ENCODE data around the gene RELN. TPM values are rescaled to one million over a fixed set of nuclear protein-coding genes. Genes with fewer than 3 reads are reported as not detected.

RELN gene
- total RNA-seq, 2 experiments from 2014 or later = not detected

GRCh38 chr7:103680161-103681144 is 309.0 kb downstream of the RELN start:
- Mint-ChIP-seq H3K36me3 (ENCODE audit: low read depth) (no peaks in the 10 kb centered on the region), H3K27ac (no peak overlapping the region), H3K4me1 (no peaks in the 10 kb centered on the region), H3K27me3 (peaks cover 3% of the 10 kb centered on the region), H3K4me3 (no peak overlapping the region), H3K9me3 (ENCODE audit: low read depth) (no peaks in the 10 kb centered on the region)
- ChIA-PET CTCF (interaction anchor here (0.5 to 0.7 kb wide), 3 partner anchors 16 to 136 kb away, joined by 3 to 4 read pairs (median 3); no protein-coding TSS in a partner anchor), POLR2A (interaction anchor here (0.6 kb wide), 1 partner anchor 56 kb away, joined by 3 read pairs; no protein-coding TSS in a partner anchor)
- DNase-seq = no peak
- ATAC-seq = no peak
- intact Hi-C loops (cut with DNase I, micrococcal nuclease) = no loop called here

- Mint-ChIP-seq H3K9me3 (ENCODE audit: low read depth) (no peaks in the 10 kb centered on the region), H3K4me1 (no peaks in the 10 kb centered on the region), H3K36me3 (ENCODE audit: low read depth) (no peaks in the 10 kb centered on the region), H3K4me3 (no peak overlapping the region), H3K27me3 (peaks cover 6% of the 10 kb centered on the region), H3K27ac (no peak overlapping the region)
- intact Hi-C loops (cut with DNase I, micrococcal nuclease) = no loop called here
- CTCF ChIA-PET = interaction anchor here (0.5 to 0.9 kb wide), 3 partner anchors 15 to 1758 kb away, joined by 3 read pairs; no protein-coding TSS in a partner anchor
- ATAC-seq = no peak
- POLR2A ChIA-PET = no interaction called here
- no peak for DNase-seq
Observed at GRCh38 chr7:103679151-103680132, 310.0 kb downstream of the RELN start.

- POLR2A ChIA-PET = no interaction called here
- ATAC-seq (no peak), DNase-seq (no peak)
- no peaks in the 10 kb centered on the region for H3K36me3 Mint-ChIP-seq (ENCODE audit: low read depth)
- H3K27me3 Mint-ChIP-seq = peaks cover 5% of the 10 kb centered on the region
- H3K27ac Mint-ChIP-seq = no peak overlapping the region
- CTCF ChIA-PET = no interaction called here
- intact Hi-C loops (cut with DNase I, micrococcal nuclease) = no loop called here
- no peak overlapping the region for H3K4me3 Mint-ChIP-seq
- no peaks in the 10 kb centered on the region for H3K9me3 Mint-ChIP-seq (ENCODE audit: low read depth)
- H3K4me1 Mint-ChIP-seq = no peaks in the 10 kb centered on the region
Observed at GRCh38 chr7:103668279-103668941, 321.0 kb downstream of the RELN start.

GRCh38 chr7:103666326-103666725 is 323.1 kb downstream of the RELN start:
- no peak for DNase-seq
- Mint-ChIP-seq H3K9me3 (ENCODE audit: low read depth) (no peaks in the 10 kb centered on the region), H3K4me1 (no peaks in the 10 kb centered on the region), H3K4me3 (no peak overlapping the region), H3K27me3 (peaks cover 3% of the 10 kb centered on the region), H3K27ac (no peak overlapping the region), H3K36me3 (ENCODE audit: low read depth) (no peaks in the 10 kb centered on the region)
- intact Hi-C loops (cut with DNase I, micrococcal nuclease) = no loop called here
- ChIA-PET CTCF (interaction anchor here (0.6 kb wide), 1 partner anchor 593 kb away, joined by 3 read pairs; no protein-coding TSS in a partner anchor), POLR2A (no interaction called here)
- no peak for ATAC-seq

- no peaks in the 10 kb centered on the region for H3K4me1 Mint-ChIP-seq
- H3K27me3 Mint-ChIP-seq = peaks cover 3% of the 10 kb centered on the region
- CTCF ChIA-PET = interaction anchor here (0.6 to 1.3 kb wide), 3 partner anchors 8 to 93 kb away, joined by 3 to 5 read pairs (median 3); no protein-coding TSS in a partner anchor
- H3K27ac Mint-ChIP-seq = no peak overlapping the region
- no peak overlapping the region for H3K4me3 Mint-ChIP-seq
- H3K9me3 Mint-ChIP-seq (ENCODE audit: low read depth) = no peaks in the 10 kb centered on the region
- DNase-seq (no peak), ATAC-seq (no peak)
- POLR2A ChIA-PET = no interaction called here
- intact Hi-C loops (cut with DNase I, micrococcal nuclease) = no loop called here
- no peaks in the 10 kb centered on the region for H3K36me3 Mint-ChIP-seq (ENCODE audit: low read depth)
Observed at GRCh38 chr7:103664577-103664976, 324.9 kb downstream of the RELN start.

GRCh38 chr7:103660455-103661371 is 328.7 kb downstream of the RELN start:
- intact Hi-C loops (cut with DNase I, micrococcal nuclease) = no loop called here
- Mint-ChIP-seq H3K27me3 (peaks cover 1% of the 10 kb centered on the region), H3K4me3 (no peak overlapping the region), H3K36me3 (ENCODE audit: low read depth) (no peaks in the 10 kb centered on the region), H3K9me3 (ENCODE audit: low read depth) (no peaks in the 10 kb centered on the region), H3K4me1 (no peaks in the 10 kb centered on the region), H3K27ac (no peak overlapping the region)
- ATAC-seq (no peak), DNase-seq (no peak)
- POLR2A ChIA-PET = no interaction called here
- CTCF ChIA-PET = interaction anchor here (0.7 kb wide), 1 partner anchor 353 kb away, joined by 3 read pairs; no protein-coding TSS in a partner anchor

GRCh38 chr7:103658055-103659005 is 331.1 kb downstream of the RELN start:
- intact Hi-C loops (cut with DNase I, micrococcal nuclease) = no loop called here
- Mint-ChIP-seq H3K4me1 (no peaks in the 10 kb centered on the region), H3K27me3 (peaks cover 1% of the 10 kb centered on the region), H3K36me3 (ENCODE audit: low read depth) (no peaks in the 10 kb centered on the region), H3K4me3 (no peak overlapping the region), H3K27ac (no peak overlapping the region), H3K9me3 (ENCODE audit: low read depth) (no peaks in the 10 kb centered on the region)
- no peak for DNase-seq
- ChIA-PET CTCF (no interaction called here), POLR2A (no interaction called here)
- ATAC-seq = no peak

GRCh38 chr7:103657474-103657894 is 332.0 kb downstream of the RELN start:
- Mint-ChIP-seq H3K27me3 (peaks cover 2% of the 10 kb centered on the region), H3K4me1 (no peaks in the 10 kb centered on the region), H3K27ac (no peak overlapping the region), H3K4me3 (no peak overlapping the region), H3K36me3 (ENCODE audit: low read depth) (no peaks in the 10 kb centered on the region), H3K9me3 (ENCODE audit: low read depth) (no peaks in the 10 kb centered on the region)
- ChIA-PET POLR2A (no interaction called here), CTCF (no interaction called here)
- ATAC-seq (no peak), DNase-seq (no peak)
- intact Hi-C loops (cut with DNase I, micrococcal nuclease) = no loop called here

GRCh38 chr7:103656221-103656620 is 333.2 kb downstream of the RELN start:
- Mint-ChIP-seq H3K36me3 (ENCODE audit: low read depth) (no peaks in the 10 kb centered on the region), H3K27me3 (peaks cover 6% of the 10 kb centered on the region), H3K4me3 (no peak overlapping the region), H3K9me3 (ENCODE audit: low read depth) (no peaks in the 10 kb centered on the region), H3K27ac (no peak overlapping the region), H3K4me1 (no peaks in the 10 kb centered on the region)
- DNase-seq = no peak
- ATAC-seq = no peak
- POLR2A ChIA-PET = no interaction called here
- intact Hi-C loops (cut with DNase I, micrococcal nuclease) = no loop called here
- CTCF ChIA-PET = no interaction called here

Measured in activated CD4-positive, alpha-beta T cell treated with anti-CD3 and anti-CD28 coated beads for 36 hours (primary cell).